ENCODE results near the gene FAM53B.

- TF ChIP-seq ZNF561 (tag by site-specific recombination; IDR thresholded peaks at IDR 0.05; ENCODE audit: borderline replicate concordance) (no peak), ZNF133 (tag by site-specific recombination; IDR thresholded peaks at IDR 0.05) (no peak), ZEB2 (tag by site-specific recombination; IDR thresholded peaks at IDR 0.05) (no peak), REST (tag by site-specific recombination; IDR thresholded peaks at IDR 0.05) (no peak), CTCF (tag by site-specific recombination; IDR thresholded peaks at IDR 0.05) (no peak), ZNF404 (tag by site-specific recombination; IDR thresholded peaks at IDR 0.05) (no peak), PBX3 (CRISPR knock-in tag; IDR thresholded peaks at IDR 0.05) (no peak), YY1 (tag by site-specific recombination; IDR thresholded peaks at IDR 0.05) (no peak), ZNF837 (tag by site-specific recombination; IDR thresholded peaks at IDR 0.05) (no peak), ZNF513 (tag by site-specific recombination; IDR thresholded peaks at IDR 0.05) (no peak), ATF2 (tag by site-specific recombination; IDR thresholded peaks at IDR 0.05; ENCODE audit: low read depth) (no peak), ZBTB7A (tag by site-specific recombination; IDR thresholded peaks at IDR 0.05; ENCODE audit: low read depth) (no peak)
Observed at GRCh38 chr10:124649214-124649613, 95.0 kb downstream of the FAM53B start.
